SHP77 treated with DMSO at 0.1 percent for 48 hours (cell line): ENCODE measurements around the gene PCDHB11.
"Not testable (repeated sequence)": the region's sequence is repeated elsewhere in the genome, so short reads cannot be mapped to it uniquely, and the experiment has no call there.

Experiments
- DNase-seq: peaks from one replicate; lab custom pipeline; 2025; lab: John Stamatoyannopoulos, UW

Gene PCDHB11

DNA sequence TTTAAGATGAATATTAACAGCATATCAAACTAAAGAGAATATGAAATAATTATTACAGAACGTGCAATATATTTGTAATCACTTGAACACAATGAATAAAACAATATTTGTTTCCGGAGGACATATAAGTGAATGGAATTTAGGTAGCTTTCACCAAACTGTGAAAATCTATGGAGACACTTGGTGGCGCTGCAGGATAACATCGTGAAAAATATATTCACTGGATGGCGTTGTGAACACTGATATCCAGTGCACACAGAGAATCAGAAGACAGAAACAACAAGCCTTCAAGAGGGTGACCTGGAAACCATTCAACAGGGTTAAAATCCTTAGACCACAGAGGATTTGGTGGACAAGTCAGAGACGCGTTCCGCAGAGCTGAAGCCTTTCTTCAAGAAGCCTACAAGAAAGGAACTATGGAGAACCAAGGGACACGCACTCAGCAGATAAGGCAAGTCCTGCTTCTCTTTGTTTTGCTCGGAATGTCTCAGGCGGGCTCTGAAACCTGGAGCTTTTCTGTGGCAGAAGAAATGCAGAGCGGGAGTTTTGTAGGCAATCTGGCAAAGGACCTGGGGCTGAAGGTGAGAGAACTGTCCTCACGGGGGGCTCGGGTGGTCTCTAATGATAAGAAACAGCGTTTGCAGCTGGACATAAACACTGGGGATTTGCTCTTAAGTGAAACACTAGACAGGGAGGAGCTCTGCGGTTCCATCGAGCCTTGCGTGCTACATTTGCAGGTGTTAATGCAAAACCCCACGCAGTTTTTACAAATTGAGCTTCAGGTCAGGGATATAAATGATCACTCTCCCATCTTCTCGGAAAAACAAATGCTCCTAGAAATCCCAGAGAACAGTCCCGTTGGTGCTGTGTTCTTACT lies at the start of gene PCDHB11:
PCDHB11 (plus strand) TSS at position 269 of the 877 bp plus-strand sequence; CDS start at position 417, 148 bp downstream.
- peak; percentile 30 for DNase-seq

DNA sequence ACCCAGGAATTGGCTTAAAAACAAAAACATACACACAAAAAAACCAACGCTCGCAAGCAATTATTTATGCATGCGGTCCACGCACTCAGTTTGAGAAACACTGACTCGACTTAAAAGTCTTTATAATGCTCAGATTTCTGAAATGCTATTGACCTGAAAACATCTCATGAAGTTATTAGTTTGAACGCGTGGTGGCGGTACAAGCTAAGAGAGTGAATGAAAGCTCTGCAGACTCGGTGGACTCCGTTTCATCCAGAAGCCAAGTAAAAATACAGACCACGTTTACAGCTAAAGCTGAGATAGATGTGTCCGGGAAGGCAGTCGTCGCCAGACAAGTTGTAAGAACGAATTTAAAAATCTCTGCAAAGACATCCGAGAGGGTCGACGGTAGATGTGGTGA lies 49.6 kb upstream of the PCDHB11 start, which contains the start of gene PCDHB6:
PCDHB6 (plus strand) TSS at position 246 of the 400 bp plus-strand sequence. CDS start 201 bp downstream, outside the sequence.
- DNase-seq = no peak

GRCh38 chr5:141150224-141150992 lies 49.0 kb upstream of the PCDHB11 start:
- no peak for DNase-seq

DNA sequence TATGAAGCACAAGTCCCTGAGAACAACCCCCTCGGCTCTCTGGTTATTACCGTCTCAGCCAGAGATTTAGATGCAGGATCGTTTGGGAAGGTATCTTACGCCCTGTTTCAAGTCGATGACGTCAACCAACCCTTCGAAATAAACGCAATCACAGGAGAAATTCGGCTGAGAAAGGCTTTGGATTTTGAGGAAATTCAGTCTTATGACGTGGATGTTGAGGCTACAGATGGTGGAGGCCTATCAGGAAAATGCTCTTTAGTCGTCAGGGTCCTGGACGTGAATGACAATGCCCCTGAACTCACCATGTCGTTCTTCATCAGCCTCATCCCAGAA lies 48.5 kb upstream of the PCDHB11 start:
- no peak for DNase-seq

- DNase-seq = not testable (repeated sequence)
Measured at GRCh38 chr5:141151632-141152031, 47.8 kb upstream of the PCDHB11 start.

DNA sequence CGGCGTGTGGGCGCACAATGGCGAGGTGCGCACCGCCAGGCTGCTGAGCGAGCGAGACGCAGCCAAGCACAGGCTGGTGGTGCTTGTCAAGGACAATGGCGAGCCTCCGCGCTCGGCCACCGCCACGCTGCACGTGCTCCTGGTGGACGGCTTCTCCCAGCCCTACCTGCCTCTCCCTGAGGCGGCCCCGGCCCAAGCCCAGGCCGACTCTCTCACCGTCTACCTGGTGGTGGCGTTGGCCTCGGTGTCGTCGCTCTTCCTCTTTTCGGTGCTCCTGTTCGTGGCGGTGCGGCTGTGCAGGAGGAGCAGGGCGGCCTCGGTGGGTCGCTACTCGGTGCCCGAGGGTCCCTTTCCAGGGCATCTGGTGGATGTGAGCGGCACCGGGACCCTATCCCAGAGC lies 47.3 kb upstream of the PCDHB11 start:
- DNase-seq = not testable (repeated sequence)

DNA sequence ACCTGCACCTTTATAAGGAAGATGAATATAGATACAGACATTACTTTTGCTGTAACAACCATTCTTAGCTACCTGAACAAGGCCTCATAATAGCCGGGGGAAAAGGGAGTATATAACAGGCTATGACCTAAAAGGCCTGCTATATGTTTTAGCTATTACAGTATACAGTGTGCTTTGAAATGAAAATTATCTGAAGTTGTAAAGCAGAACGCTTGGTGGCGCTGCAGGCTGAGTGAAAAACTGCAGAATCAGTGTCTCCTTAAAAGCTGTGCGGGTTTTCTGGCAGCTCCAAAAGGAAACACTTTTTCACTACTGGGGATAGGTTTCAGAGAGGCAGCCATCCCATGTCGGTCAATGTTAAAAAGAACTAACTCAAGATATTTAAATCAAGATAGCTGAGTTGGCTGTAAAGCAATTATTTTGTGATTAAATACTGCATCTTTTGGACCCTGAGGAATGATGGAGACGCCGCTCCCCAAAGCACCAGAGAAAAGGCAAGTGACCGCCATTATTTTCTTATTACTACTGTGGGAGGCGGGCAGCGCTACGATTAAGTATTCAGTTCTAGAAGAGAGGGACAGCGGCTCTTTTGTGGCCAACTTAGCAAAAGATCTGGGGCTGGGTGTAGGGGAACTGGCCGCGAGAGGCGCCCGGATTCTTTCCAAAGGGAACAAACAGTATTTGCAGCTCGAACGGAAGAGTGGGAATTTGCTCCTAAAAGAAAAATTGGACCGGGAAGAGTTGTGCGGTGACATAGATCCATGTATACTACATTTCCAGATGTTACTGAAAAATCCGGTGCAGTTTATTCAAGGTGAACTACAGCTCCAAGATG lies 43.7 kb upstream of the PCDHB11 start:
- no peak for DNase-seq

GRCh38 chr5:141157356-141157755 lies 42.1 kb upstream of the PCDHB11 start:
- DNase-seq = not testable (repeated sequence)

- not testable (repeated sequence) for DNase-seq
Measured at GRCh38 chr5:141157901-141158300, 41.5 kb upstream of the PCDHB11 start.

- DNase-seq = peak; percentile 22
Measured at GRCh38 chr5:141172381-141173204, 26.8 kb upstream of the PCDHB11 start, which contains the start of gene PCDHB7. Gene PCDHB7 (plus strand): TSS chr5:141172644. CDS start chr5:141172836, 192 bp downstream.

DNA sequence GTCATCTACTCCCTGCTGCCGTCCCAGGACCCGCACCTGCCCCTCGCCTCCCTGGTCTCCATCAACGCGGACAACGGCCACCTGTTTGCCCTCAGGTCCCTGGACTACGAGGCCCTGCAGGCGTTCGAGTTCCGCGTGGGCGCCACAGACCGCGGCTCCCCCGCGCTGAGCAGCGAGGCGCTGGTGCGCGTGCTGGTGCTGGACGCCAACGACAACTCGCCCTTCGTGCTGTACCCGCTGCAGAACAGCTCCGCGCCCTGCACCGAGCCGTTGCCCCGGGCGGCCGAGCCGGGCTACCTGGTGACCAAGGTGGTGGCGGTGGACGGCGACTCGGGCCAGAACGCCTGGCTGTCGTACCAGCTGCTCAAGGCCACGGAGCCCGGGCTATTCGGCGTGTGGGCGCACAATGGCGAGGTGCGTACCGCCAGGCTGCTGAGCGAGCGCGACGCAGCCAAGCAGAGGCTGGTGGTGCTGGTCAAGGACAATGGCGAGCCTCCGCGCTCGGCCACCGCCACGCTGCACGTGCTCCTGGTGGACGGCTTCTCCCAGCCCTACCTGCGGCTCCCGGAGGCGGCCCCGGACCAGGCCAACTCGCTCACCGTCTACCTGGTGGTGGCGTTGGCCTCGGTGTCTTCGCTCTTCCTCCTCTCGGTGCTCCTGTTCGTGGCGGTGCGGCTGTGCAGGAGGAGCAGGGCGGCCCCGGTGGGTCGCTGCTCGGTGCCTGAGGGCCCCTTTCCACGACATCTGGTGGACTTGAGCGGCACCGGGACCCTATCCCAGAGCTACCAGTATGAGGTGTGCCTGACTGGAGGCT lies 24.9 kb upstream of the PCDHB11 start:
- DNase-seq = not testable (repeated sequence)

DNA sequence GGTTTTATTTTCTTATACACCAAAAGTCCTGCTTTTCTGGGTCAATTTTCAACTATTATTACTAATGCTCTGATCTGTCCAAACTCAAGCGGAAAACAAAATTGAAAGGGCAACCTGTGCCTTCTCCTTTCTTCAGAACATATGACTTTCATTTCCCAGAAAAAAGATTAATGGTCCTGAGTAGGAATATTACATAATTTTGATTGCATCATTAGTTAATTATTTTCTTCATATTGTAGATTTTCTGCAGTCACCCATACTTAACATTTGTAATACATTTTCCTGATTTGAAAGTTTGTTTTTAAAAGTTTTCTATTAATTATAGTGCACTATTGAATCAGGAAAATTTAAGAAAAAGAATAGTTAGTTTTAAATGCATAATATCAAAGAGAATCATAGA lies 23.5 kb upstream of the PCDHB11 start:
- DNase-seq = no peak

DNA sequence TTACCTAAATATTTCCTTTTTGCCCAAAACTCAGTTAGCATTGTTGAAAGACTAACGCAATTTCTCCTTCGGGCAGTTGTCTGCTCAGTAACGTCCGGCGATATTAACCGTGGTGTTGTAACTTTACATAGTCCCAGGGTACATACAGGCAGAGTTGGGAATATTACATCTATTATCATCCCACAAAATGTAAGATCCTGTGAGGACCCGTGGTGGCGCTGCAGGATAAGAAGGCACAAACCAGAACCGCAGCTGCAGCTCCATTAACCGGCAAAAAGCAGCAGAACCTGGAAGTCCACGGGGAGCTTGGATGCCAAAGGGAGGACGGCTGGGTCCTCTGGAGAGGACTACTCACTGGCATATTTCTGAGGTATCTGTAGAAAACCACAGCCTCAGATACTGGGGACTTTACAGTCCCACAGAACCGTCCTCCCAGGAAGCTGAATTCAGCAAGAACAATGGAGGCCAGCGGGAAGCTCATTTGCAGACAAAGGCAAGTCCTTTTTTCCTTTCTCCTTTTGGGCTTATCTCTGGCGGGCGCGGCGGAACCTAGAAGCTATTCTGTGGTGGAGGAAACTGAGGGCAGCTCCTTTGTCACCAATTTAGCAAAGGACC lies 21.7 kb upstream of the PCDHB11 start, which contains the start of gene PCDHB8:
PCDHB8 (plus strand) TSS at position 214 of the 615 bp plus-strand sequence; CDS start at position 459, 245 bp downstream.
- DNase-seq = peak; percentile 43

GRCh38 chr5:141179371-141179770 lies 20.1 kb upstream of the PCDHB11 start:
- DNase-seq = not testable (repeated sequence)

DNA sequence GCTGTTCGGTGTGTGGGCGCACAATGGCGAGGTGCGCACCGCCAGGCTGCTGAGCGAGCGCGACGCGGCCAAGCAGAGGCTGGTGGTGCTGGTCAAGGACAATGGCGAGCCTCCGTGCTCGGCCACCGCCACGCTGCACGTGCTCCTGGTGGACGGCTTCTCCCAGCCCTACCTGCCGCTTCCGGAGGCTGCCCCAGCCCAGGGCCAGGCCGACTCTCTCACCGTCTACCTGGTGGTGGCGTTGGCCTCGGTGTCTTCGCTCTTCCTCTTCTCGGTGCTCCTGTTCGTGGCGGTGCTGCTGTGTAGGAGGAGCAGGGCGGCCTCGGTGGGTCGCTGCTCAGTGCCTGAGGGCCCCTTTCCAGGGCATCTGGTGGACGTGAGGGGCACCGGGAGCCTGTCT lies 19.6 kb upstream of the PCDHB11 start:
- not testable (repeated sequence) for DNase-seq

DNA sequence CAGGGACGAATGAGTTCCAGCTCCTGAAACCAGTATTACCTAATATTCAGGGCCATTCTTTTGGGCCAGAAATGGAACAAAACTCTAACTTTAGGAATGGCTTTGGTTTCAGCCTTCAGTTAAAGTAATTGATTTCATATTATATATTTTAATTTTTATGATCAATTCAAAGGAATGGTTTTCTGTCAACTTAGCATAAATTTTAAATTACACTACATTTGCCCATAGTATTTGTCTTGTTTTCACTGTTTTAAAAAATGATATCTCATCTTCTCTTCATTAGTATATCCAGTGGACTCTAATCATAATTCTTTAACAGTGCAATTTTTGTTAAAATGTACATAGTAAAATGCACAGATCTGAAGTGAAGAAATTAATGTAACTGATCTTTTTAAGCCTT lies 19.1 kb upstream of the PCDHB11 start:
- DNase-seq = no peak

- DNase-seq = no peak
Measured at GRCh38 chr5:141182248-141182647, 17.2 kb upstream of the PCDHB11 start, which contains the start of gene PCDHB16. Gene PCDHB16 (plus strand): TSS chr5:141182387. CDS start chr5:141182560, 173 bp downstream.

GRCh38 chr5:141184117-141184855 lies 15.1 kb upstream of the PCDHB11 start:
- not testable (repeated sequence) for DNase-seq
